IPS-18a (cell line): ENCODE measurements around the gene C4orf50.

Experiments used
- H3K27ac ChIP-seq: one replicate; pipeline ENCODE4 v1.5.1; 2013; ENCODE audit warnings: low read length
- H3K27me3 ChIP-seq: one replicate; pipeline ENCODE4 v1.6.1; 2013; ENCODE audit warnings: mild to moderate bottlenecking, low read length; ENCODE audit not compliant: control insufficient read depth, insufficient read depth
- H3K36me3 ChIP-seq: one replicate; pipeline ENCODE4 v1.6.1; 2013; ENCODE audit warnings: low read depth, low read length; ENCODE audit not compliant: control insufficient read depth
- H3K4me1 ChIP-seq: one replicate; pipeline ENCODE4 v1.6.1; 2013; ENCODE audit warnings: low read depth, low read length; ENCODE audit not compliant: control insufficient read depth
- H3K4me3 ChIP-seq: one replicate; pipeline ENCODE4 v1.5.1; 2013; ENCODE audit warnings: low read length
- H3K9ac ChIP-seq: one replicate; pipeline ENCODE4 v1.6.1; 2013; ENCODE audit warnings: mild to moderate bottlenecking, low read length, moderate library complexity
- H3K9me3 ChIP-seq: one replicate; pipeline ENCODE4 v1.6.1; 2013; ENCODE audit warnings: low read depth, low read length; ENCODE audit not compliant: control insufficient read depth

C4orf50 gene

GRCh38 chr4:5988086-5988845 lies 30.0 kb downstream of the C4orf50 start:
- H3K4me3 ChIP-seq = no peak overlapping the region
- H3K9ac ChIP-seq = no peak overlapping the region
- H3K9me3 ChIP-seq = peaks cover 8% of the 10 kb centered on the region
- no peaks in the 10 kb centered on the region for H3K27me3 ChIP-seq
- no peaks in the 10 kb centered on the region for H3K4me1 ChIP-seq
- H3K27ac ChIP-seq = no peak overlapping the region
- no peaks in the 10 kb centered on the region for H3K36me3 ChIP-seq

GRCh38 chr4:5984843-5985242 lies 33.4 kb downstream of the C4orf50 start:
- Histone ChIP-seq H3K27ac (no peak overlapping the region), H3K9ac (no peak overlapping the region), H3K4me1 (no peaks in the 10 kb centered on the region), H3K36me3 (no peaks in the 10 kb centered on the region), H3K27me3 (no peaks in the 10 kb centered on the region), H3K4me3 (no peak overlapping the region), H3K9me3 (peaks cover 8% of the 10 kb centered on the region)

- H3K27me3 ChIP-seq = no peaks in the 10 kb centered on the region
- H3K9me3 ChIP-seq = peaks cover 8% of the 10 kb centered on the region
- H3K4me1 ChIP-seq = no peaks in the 10 kb centered on the region
- H3K27ac ChIP-seq = no peak overlapping the region
- H3K4me3 ChIP-seq = no peak overlapping the region
- no peaks in the 10 kb centered on the region for H3K36me3 ChIP-seq
- H3K9ac ChIP-seq = no peak overlapping the region
Observed at GRCh38 chr4:5982156-5982973, 35.9 kb downstream of the C4orf50 start.

GRCh38 chr4:5980436-5981155 lies 37.6 kb downstream of the C4orf50 start:
- Histone ChIP-seq H3K4me1 (no peaks in the 10 kb centered on the region), H3K9ac (no peak overlapping the region), H3K36me3 (no peaks in the 10 kb centered on the region), H3K27ac (no peak overlapping the region), H3K4me3 (no peak overlapping the region), H3K27me3 (no peaks in the 10 kb centered on the region), H3K9me3 (peaks cover 8% of the 10 kb centered on the region)

GRCh38 chr4:5979981-5980380 lies 38.2 kb downstream of the C4orf50 start:
- H3K36me3 ChIP-seq = no peaks in the 10 kb centered on the region
- H3K27me3 ChIP-seq = no peaks in the 10 kb centered on the region
- H3K9ac ChIP-seq = no peak overlapping the region
- no peak overlapping the region for H3K4me3 ChIP-seq
- H3K4me1 ChIP-seq = no peaks in the 10 kb centered on the region
- H3K27ac ChIP-seq = no peak overlapping the region
- H3K9me3 ChIP-seq = peaks cover 8% of the 10 kb centered on the region

GRCh38 chr4:5976921-5977320 lies 41.3 kb downstream of the C4orf50 start:
- H3K36me3 ChIP-seq = no peaks in the 10 kb centered on the region
- no peak overlapping the region for H3K4me3 ChIP-seq
- H3K27me3 ChIP-seq = no peaks in the 10 kb centered on the region
- no peak overlapping the region for H3K27ac ChIP-seq
- H3K9ac ChIP-seq = no peak overlapping the region
- no peaks in the 10 kb centered on the region for H3K9me3 ChIP-seq
- no peaks in the 10 kb centered on the region for H3K4me1 ChIP-seq

GRCh38 chr4:5976431-5976830 lies 41.8 kb downstream of the C4orf50 start:
- H3K4me3 ChIP-seq = no peak overlapping the region
- H3K36me3 ChIP-seq = no peaks in the 10 kb centered on the region
- no peak overlapping the region for H3K27ac ChIP-seq
- H3K9me3 ChIP-seq = no peaks in the 10 kb centered on the region
- H3K9ac ChIP-seq = no peak overlapping the region
- no peaks in the 10 kb centered on the region for H3K27me3 ChIP-seq
- H3K4me1 ChIP-seq = no peaks in the 10 kb centered on the region

GRCh38 chr4:5974321-5974720 lies 43.9 kb downstream of the C4orf50 start:
- H3K9ac ChIP-seq = no peak overlapping the region
- H3K27me3 ChIP-seq = no peaks in the 10 kb centered on the region

GRCh38 chr4:5973486-5974220 lies 44.6 kb downstream of the C4orf50 start:
- no peaks in the 10 kb centered on the region for H3K4me1 ChIP-seq
- H3K27ac ChIP-seq = no peak overlapping the region
- no peak overlapping the region for H3K4me3 ChIP-seq
- no peaks in the 10 kb centered on the region for H3K36me3 ChIP-seq
- H3K9ac ChIP-seq = no peak overlapping the region
- H3K9me3 ChIP-seq = no peaks in the 10 kb centered on the region
- no peaks in the 10 kb centered on the region for H3K27me3 ChIP-seq

More at GRCh38 chr4:5974321-5974720, 43.9 kb downstream of the C4orf50 start:
- no peaks in the 10 kb centered on the region for H3K36me3 ChIP-seq
- no peaks in the 10 kb centered on the region for H3K4me1 ChIP-seq
- no peak overlapping the region for H3K27ac ChIP-seq
- no peak overlapping the region for H3K4me3 ChIP-seq
- H3K9me3 ChIP-seq = no peaks in the 10 kb centered on the region

- no peaks in the 10 kb centered on the region for H3K9me3 ChIP-seq
- H3K27me3 ChIP-seq = no peaks in the 10 kb centered on the region
- no peak overlapping the region for H3K9ac ChIP-seq
- H3K36me3 ChIP-seq = no peaks in the 10 kb centered on the region
- H3K4me1 ChIP-seq = no peaks in the 10 kb centered on the region
- no peak overlapping the region for H3K27ac ChIP-seq
- no peak overlapping the region for H3K4me3 ChIP-seq
Observed at GRCh38 chr4:5973033-5973432, 45.2 kb downstream of the C4orf50 start.

GRCh38 chr4:5972571-5972970 lies 45.7 kb downstream of the C4orf50 start:
- H3K9me3 ChIP-seq = no peaks in the 10 kb centered on the region
- no peaks in the 10 kb centered on the region for H3K4me1 ChIP-seq
- H3K36me3 ChIP-seq = no peaks in the 10 kb centered on the region
- H3K4me3 ChIP-seq = no peak overlapping the region
- H3K9ac ChIP-seq = no peak overlapping the region
- H3K27me3 ChIP-seq = no peaks in the 10 kb centered on the region
- no peak overlapping the region for H3K27ac ChIP-seq
